GM21528 (cell line): ENCODE data around the gene ABCC3.

ENCODE experiments used
- ATAC-seq: cut with Tn5 transposase; IDR thresholded peaks from one replicate; pipeline ENCODE4 v1.9.1; 2021; ENCODE audit warnings: mild to moderate bottlenecking, moderate library complexity; ENCODE audit not compliant: unreplicated experiment, low FRiP score

Gene ABCC3

DNA sequence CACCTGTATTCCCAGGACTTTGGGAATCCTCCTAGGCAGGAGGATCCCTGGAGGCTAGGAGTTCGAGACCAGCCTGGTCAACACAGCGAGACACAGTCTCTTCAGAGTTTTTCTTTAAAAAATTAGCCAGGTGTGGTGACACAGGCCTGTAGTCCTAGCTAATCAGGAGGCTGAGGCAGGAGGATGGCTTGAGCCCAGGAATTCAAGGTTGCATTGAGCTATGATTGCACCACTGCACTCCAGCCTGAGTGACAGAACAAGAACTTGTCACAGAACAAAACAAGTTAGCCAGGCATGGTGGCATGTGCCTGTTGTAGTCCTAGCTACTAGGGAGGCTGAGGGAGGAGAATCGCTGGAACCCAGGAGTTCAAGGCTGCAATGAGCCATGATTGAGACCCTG, 48.3 kb downstream of the ABCC3 start:
- ATAC-seq: no peak

DNA sequence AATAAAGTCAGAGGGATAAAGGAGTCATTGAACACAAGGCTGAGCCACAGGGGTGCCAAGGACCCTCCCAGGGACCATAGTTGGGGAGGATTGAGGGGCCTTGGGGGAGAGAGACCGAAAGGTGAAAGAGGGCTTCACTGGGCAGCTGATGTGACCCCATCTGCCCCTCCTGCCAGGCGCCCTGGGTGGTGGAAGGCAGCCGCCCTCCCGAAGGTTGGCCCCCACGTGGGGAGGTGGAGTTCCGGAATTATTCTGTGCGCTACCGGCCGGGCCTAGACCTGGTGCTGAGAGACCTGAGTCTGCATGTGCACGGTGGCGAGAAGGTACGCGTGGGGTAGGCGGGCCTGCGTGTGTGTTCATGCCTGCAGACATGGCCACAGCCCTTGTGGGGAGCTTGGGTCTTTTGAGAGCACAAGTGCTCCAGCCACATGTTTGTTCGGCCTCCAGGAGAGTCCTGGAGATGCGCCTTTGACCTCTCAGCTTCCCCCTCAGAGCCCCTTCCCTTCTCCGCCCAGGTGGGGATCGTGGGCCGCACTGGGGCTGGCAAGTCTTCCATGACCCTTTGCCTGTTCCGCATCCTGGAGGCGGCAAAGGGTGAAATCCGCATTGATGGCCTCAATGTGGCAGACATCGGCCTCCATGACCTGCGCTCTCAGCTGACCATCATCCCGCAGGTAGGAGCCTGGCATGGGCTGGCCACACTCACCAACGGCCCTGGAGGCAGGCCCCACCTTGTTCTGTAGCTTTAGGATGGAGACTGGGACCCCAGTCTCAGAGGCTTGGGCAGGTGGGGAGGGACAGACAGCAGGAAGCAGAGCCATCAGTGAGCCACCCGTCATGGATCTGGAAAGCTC, 49.0 kb downstream of the ABCC3 start:
- ATAC-seq: no peak

DNA sequence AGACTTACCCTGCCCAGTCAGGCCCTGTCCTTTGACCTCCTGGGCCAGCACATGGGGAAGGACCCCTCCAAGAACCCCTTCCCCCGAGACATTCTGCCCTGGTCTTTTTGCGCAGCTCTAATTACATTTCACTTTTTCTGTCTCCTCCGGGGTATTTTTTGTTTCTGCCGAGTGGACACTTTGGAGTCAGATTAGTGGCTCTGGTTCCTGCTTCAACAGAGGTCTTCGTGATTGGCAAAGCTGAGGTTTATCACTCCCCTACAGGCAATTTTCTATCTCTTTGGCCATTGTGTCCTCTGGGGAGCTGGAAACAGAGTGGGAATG, 49.6 kb downstream of the ABCC3 start:
- no peak for ATAC-seq

DNA sequence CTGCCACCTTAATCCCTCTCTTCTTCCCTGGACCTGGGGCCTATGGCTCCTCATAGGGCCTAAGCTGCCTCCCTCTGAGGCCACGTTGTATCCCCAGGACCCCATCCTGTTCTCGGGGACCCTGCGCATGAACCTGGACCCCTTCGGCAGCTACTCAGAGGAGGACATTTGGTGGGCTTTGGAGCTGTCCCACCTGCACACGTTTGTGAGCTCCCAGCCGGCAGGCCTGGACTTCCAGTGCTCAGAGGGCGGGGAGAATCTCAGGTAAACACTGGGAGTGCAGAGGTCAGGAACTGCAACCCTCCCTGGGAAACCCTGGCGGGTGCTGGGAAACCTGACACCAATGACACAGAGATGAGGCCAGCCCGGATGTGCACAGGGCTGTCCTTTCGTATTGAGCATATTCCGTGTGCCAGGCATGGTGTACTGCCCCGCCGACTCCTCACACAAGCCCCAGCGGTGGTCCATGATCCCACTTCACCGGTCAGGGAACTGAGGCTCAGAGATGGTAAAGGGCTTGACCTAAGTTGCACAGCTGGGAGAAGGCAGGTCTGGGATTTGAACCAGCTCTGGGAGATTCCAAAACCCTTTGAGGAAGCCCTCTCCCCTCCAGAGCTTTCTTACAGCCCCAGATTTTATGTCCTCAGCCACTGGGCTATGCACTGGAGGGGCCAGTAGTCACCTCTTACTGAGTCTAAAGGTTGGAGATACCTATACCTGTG, 50.1 kb downstream of the ABCC3 start:
- no peak for ATAC-seq

DNA sequence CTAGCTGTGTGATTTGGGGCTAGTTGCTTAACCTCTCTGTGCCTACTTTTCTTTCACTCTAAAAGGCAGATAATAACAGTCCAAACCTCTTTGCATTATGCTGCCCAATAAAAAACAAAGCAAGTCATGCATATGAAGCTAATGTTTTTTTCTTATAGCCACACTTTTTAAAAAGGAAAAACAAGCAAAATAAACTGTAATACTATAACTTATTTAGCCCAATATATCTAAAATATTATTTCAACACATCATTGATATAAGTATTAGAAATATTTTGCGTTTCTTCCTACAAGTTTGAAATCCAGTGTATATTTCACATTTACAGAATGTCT, 50.6 kb downstream of the ABCC3 start:
- no peak for ATAC-seq

DNA sequence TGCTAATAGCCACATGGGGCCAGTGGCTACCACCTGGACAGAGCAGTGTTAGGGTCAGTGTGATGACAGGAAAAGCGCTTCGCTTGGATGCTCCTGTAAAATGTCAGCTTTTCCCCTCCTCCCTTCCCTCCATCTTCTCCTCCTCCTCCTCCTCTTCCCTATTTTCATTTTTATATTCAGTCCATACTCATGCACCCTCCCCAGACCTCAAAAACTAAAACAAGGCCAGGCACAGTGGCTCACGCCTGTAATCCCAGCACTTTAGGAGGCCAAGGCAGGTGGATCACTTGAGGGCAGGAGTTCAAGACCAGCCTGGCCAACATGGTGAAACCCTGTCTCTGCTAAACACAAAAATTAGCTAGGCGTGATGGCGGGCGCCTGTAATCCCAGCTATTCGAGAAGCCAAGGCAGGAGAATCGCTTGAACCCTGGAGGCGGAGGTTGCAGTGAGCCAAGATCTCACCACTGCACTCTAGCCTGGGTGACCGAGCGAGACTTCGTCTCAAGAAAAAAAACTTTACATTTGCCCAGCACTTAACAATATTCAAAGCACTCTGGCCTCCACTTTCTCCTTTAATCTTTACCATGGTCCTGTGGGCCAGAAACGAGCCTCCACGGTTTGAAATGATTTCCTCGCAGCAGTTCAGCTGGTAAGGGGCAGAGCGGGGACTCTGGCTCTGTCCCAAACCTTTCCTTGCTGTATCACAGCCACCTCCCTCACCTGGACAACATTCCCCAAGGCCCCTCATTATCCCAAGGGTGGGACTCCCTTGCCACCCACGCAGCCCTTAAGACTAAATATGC, 51.2 kb downstream of the ABCC3 start:
- no peak for ATAC-seq

DNA sequence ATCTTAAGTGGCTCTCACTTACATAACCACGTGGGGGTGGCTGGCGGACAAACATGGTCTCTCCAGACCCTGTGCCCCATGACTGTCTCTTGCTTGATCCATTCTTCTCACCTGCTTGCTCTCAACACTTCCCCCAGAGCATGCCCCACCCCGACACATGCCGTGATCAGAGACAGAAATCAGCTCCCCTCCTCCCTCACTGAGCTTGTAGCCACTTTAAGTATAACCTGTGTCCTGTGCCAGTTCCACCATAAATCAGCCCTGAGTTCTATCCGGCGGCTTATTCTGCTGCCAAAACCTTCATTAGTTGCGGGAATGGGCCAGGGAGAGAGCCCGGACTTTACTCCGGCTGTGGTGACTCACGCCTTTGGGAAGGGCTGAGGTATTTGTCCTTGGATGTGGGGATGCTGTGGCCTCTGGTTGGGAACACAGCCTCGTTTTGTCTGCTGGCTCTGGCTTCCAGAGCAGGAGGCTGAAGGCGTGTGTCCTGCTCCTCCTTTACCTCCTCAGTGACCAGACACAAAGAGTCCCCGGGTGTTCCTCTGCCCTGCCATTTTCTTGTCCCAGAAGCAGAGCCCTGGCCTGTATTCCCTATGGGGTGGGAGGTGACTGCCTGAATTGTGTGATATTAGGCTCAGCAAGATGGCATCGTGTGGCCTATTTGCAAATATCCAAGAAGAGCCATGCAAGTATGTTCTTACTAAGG, 52.0 kb downstream of the ABCC3 start:
- no peak for ATAC-seq

DNA sequence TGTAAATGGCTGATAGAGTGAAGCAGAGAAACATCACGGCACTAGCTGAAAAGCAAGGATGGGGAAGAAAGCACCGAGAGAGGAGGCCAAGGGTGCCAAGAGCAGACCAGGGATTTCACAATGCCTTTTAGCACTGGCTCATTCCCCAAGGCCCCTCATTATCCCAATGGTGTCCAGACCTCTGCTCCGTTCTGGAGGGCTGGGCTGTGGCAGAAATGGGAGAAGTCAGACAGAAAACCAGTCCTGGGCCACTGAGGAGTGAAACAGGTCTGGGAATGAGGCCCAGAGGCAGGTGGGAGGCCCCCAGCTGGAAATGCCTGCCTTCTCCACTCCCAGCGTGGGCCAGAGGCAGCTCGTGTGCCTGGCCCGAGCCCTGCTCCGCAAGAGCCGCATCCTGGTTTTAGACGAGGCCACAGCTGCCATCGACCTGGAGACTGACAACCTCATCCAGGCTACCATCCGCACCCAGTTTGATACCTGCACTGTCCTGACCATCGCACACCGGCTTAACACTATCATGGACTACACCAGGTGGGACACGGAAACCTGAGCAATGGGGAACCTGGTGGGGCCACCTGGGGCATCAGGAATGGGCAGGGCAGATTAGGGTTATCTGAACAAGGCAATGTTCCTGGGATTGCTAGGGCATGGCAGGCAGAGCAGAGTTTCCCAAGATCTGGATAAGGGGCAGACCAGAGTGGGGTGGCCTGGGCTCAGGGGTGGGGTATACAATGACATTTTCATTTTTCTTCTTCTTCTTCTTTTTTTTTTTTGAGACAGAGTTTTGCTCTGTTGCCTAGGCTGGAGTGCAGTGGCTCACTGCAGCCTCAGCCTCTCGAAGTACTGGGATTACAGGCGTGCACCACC, 52.8 kb downstream of the ABCC3 start:
- no peak for ATAC-seq

DNA sequence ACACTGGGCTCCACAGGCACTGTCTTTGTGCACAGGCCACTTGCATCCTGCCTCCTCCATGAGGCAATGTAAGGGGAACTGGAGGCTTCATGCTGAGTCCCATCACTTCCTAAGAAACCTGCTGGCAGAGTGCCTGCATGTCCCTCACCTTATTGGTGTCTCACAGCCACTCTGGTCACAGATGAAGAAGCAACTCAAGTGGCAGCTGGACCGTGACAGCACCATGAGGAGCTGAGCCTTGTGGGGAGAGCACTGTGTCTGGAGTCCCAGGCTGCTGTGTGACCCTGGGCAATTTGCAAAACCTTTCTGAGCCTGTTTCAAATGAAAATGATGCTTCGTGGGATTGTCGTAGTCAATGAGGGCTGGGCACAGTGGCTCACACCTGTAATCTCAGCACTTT, 53.6 kb downstream of the ABCC3 start:
- ATAC-seq: no peak

DNA sequence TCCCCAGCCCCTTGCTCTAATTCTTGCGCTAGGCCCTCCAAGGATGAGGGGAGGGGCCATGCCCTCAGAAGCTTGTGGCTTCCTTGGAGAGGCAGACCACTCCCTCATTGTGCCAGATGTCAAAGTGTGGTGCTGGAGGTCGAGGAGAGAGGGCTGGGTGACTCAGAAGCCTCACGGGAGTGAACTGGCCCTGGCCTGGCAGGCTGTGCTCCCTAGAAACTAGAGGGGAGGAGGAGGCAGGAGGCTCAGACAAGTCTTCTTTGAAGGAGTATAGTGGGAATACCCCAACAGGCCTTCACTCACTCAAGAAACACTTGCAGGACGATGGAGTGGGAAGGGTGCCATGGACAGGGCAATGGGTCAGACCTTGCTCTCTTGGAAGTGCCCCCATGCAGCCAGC, 54.6 kb downstream of the ABCC3 start:
- ATAC-seq: no peak

DNA sequence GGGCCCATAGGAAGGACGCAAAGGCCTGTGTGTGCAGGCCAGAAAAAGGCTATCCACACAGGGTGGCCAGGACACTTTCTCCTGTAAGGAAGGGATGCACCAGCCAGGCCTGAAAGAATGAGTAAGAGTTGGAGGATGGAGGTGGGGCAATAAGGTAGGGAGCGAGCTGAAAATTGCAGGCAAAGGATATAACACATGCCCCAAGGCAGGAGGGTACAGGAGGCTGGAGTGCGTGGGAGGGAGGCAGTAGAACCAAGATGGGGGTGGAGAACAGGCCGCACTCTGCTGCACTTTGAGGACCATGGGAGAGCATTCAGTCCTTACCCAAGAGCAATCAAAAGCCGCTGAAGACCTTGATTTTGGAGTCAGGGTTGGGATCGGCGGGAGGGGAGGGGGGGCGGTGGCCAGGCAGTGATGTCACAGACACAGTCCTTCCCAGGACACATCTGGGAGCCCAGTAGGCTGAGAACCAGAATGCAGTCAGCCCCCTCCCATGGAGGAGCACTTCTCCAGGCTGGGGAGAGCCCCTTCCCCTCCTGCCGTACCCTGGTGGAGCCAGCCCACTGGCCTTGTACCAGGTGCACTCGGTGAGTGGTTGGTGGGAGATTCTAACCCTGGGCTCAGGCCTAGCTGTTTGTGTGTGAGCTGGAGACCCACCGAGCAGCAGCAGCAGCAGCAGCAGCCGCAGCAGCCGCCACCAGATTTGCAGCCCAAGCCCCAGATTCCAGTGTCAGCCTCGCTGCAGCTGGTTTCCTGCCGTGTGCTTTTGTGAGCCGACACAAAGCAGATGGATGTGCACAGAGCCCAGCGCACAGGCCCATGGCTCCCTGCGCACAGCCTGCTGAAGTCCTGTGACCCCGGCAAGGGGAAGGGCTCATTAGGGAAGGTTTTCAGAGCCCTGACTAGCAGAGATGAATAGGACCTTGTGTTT, 55.5 kb downstream of the ABCC3 start:
- ATAC-seq: no peak

DNA sequence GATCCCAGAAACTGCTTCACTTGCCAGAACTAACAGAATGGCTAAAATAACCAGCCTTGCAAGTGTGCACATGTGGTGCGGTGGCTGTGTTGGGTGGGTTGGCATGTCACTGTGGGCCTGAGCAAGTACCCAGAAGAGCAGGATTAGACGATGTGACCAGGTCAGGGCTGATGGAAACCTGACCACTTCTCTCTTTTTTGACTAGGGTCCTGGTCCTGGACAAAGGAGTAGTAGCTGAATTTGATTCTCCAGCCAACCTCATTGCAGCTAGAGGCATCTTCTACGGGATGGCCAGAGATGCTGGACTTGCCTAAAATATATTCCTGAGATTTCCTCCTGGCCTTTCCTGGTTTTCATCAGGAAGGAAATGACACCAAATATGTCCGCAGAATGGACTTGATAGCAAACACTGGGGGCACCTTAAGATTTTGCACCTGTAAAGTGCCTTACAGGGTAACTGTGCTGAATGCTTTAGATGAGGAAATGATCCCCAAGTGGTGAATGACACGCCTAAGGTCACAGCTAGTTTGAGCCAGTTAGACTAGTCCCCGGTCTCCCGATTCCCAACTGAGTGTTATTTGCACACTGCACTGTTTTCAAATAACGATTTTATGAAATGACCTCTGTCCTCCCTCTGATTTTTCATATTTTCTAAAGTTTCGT, 56.3 kb downstream of the ABCC3 start:
- ATAC-seq: no peak

DNA sequence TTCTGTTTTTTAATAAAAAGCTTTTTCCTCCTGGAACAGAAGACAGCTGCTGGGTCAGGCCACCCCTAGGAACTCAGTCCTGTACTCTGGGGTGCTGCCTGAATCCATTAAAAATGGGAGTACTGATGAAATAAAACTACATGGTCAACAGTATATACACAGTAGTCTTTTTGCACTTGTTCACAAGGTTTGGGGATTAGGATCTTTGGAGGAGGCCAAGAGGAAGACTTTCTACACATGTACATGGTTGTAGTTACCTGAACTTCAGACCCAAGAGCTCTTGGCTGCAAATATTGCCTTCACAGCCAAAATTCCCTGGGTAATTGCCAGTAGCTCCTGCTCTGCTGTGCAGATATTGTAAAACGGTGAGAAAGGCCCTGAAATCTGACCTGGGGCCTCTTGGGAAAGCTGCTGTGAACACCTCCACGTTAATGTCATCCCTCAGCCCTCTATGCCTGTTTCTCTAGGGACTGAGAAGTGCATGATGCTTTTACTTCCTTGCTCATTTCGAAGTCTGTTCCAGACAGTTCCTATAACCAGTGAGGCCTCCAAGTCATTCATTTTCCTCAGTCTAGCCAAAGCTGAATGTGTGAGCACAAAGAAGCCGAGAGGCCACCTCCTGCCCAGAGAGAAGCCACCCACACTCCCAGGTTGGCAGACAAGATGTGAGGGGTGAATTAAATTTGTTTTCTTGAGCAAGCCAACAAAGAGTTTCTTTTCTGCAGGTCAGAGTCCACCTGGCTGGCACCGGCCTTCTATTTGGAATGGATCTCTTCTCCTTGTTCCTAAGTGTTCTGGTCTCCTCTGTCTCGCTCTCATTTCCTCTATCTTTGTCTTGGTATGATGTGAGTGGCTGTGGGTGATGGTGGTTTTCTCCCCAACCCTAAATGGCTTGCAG, 57.1 kb downstream of the ABCC3 start:
- ATAC-seq: no peak

DNA sequence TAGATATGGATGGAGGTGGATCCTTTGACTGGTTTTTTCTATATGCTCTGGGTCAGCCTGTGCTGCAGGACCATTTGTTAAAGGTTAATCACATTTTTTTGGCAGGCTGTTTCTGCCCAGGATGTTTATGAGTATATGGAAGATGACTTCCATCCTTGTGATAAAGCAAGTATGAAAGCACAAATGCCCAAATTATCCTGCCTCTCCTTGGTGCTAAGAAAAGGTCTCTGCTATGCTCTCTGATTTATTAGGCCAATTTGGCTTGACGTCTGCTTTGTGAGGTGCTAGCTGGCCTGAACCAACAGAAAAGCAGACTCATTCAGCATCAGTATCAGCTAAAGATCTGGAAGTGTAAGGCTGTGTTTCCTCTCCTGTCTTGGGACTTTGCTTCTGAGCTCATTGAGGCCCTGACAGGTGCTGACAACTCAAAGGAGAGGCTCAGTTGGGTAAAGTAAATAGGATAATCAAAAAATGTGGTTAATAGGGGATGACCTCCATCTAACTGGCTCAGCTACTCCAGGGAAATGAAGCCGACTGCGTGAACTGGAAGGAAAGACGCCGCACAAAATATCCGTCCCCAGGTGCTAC, 57.9 kb downstream of the ABCC3 start:
- no peak for ATAC-seq

DNA sequence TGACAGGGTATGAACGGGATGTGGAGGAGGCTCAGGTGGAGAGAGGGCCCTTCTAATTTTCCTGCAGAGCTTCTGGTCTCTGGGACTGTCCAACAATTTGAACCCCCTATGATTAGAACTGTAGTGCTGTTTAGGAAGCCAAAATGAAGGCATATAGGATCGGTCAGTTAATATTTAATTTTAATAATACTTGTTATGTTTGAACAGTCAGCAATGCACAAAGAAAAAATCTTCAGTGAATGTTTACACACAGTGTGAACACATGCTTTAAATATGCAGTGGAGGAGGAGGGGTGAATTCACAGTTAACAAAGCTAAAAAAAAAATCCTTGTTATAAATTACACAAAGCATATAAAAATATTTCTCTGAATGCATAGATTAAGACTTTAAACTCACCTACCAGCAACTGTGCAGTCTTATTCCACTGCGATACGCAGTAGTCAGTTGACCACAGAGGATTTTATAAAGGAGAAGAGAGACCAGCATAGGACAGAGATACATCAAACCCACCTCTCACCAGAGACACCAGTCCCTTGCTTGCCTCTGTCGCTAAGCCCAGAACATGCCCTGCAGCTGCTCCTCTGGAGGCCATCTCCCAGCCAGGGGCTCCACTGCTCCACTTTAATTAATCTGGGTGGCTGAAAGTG, 58.5 kb downstream of the ABCC3 start:
- ATAC-seq: no peak

DNA sequence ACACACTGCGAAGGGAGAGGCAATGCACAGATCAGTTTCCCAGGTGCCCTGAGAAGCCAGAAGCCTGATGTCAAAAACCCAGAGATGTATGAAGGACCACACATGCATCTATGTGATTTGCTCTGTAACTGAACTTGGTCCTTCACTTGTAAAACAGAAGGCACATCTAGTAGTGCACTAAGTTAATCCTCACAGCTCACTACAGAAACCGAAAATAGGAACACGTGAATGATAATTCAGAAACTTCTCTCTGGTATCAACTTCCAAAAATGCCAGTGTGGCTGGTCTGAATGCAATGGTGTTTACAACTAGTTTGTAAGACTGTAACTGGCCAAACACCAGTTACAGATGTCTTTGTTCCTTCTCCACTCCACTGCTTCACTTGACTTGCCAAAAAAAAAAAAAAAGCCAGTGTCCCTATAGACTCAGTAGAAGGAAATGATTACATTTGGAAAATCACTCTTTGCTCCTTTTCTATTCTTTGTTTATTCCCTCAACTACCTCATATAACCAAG, 61.7 kb downstream of the ABCC3 start:
- no peak for ATAC-seq
